GM13976 (cell line): Measurements from ENCODE around the gene ITPK1.

Source experiments
- DNase-seq: peaks from one replicate; pipeline ENCODE4 v3.0.0; 2012; ENCODE audit warnings: low spot score
- in situ Hi-C: fragments of 300-500 bp; cut with MboI; formaldehyde crosslinking; loops from one replicate; pipeline ENCODE4 v1.12.0; 2022; ENCODE audit warnings: low sequenced_read_pairs, mixed read lengths, inconsistent platforms; ENCODE audit not compliant: unreplicated experiment
- TF ChIP-seq, protein P1 (sequence below): IDR thresholded peaks from 2 replicates; pipeline ENCODE4 v1.5.1; 2012; ENCODE audit warnings: borderline replicate concordance, mild to moderate bottlenecking; ENCODE audit not compliant: insufficient read depth; ENCODE audit errors: extremely low read depth, missing control alignments, control extremely low read depth

The ITPK1 gene

DNA sequence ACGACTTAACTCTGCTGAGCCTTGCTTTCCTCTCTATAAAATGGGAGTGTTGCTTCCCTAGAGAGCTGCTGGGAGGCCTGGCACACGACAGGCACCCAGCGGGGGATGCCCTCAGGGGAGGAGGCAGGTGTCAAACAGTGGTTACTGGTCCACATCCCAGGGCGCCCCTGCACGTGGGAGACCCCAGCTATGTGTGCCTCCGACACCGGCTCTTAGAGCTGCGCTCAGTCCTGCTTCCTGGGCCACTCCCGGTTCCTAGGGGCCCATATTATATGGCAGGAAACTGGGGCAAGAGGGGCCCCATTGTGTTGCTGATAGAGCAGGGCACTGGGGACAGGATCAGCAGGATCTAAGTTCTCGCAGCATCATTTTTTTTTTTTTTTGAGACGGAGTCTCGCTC, 145.5 kb downstream of the ITPK1 start:
- TF ChIP-seq, protein P1, sequence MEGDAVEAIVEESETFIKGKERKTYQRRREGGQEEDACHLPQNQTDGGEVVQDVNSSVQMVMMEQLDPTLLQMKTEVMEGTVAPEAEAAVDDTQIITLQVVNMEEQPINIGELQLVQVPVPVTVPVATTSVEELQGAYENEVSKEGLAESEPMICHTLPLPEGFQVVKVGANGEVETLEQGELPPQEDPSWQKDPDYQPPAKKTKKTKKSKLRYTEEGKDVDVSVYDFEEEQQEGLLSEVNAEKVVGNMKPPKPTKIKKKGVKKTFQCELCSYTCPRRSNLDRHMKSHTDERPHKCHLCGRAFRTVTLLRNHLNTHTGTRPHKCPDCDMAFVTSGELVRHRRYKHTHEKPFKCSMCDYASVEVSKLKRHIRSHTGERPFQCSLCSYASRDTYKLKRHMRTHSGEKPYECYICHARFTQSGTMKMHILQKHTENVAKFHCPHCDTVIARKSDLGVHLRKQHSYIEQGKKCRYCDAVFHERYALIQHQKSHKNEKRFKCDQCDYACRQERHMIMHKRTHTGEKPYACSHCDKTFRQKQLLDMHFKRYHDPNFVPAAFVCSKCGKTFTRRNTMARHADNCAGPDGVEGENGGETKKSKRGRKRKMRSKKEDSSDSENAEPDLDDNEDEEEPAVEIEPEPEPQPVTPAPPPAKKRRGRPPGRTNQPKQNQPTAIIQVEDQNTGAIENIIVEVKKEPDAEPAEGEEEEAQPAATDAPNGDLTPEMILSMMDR: no peak
- DNase-seq: no peak
- in situ Hi-C loops: no loop called here

DNA sequence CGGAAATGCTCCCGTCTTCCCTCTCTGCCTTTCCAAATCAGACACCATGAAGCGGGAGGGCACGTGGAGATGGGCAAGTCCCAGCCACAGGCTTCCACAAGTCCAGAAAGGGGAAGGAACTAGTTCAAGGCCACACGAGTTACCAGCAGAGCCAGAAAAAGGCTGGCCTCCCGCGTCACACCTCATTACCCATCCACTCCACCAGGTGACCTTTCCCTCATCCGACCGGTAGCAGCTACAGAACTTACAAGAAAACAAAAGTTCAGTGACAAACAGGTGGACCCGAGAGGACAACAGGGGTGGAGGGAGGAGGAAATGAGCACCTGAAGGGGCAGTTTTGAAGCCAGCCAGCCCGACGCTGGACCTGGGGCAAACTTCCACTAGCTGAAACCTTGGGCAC, 145.9 kb downstream of the ITPK1 start:
- in situ Hi-C loops: no loop called here
- TF ChIP-seq, protein P1: no peak
- no peak for DNase-seq

DNA sequence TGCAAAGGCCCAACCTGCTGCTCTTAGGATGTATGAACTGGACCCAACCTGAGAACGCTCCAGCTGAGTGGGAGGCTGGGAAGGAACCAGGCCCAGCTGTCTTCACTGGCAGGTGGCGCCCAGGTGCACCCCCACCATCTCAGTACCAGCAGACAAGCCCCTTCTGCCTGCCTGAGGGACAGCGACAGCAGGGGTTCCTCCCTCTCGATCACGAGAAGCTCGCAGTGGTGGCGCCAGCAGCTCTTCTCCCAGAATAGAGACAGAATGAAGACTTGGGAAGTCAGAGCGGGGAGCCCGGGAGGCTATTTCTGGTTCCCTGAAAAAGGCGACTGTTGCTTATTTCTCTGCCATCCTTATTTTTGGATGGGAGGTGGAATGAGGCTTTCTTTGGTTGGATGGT, 146.3 kb downstream of the ITPK1 start:
- TF ChIP-seq, protein P1: no peak
- in situ Hi-C loops: no loop called here
- no peak for DNase-seq

DNA sequence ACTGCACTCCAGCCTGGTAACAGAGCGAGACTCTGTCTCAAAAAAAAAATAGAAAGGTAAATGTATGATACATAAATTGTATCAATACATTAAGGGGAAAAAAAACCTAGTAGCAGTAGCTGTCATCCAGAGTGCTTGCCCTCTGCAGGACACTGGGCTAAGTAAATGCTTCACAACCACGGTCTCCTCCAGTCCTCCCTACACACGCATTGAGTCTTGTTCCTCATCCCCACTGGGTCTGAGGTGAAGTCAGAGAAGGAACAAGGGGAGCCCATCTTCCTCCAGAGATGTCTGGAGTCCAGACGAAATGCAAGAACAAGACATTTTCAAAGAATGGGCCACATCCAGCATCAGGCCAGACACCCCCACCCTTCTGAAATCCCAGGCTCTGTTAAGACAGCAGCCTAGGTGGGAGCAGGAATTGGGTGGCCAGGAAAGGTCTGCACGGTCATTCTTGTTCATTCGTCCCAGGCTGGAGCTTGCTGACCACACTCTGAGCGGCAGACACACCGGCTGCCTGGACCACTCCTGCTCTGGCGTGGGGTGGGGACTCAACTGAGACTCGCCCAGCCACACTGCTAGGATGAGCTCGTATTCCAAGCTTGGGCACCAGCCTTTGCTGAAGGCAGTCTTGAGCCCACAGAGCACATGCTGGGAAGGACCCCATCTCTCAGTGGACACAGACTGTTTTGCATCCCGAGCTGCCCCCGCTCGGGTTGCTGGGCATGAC, 147.3 kb downstream of the ITPK1 start:
- DNase-seq: no peak
- in situ Hi-C loops: no loop called here
- TF ChIP-seq, protein P1: no peak

DNA sequence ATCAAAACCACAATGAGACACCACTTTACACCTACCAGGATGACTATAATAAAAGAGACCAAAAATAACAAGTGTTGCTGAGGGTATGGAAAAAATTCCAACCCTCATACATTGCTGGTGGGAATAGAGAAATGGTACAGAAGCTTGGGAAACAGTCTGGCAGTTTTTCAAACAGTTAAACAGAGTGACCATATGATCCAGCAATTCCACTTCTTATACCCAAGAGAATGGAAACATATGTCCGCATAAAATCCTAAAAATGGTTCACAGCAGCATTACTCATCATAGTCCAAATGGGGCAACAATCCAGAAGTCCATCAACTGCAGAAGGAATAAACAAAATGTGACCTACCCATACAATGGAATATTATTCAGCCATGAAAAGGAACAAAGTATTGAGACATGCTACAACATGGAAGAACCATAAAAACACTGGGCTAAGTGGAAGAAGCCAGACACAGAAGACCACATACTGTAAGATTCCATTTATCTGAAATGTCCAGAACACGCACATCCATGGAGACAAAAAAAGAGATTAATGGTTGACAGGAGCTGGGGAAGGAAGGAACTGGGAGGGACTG, 148.3 kb downstream of the ITPK1 start:
- DNase-seq: no peak
- in situ Hi-C loops: no loop called here
- TF ChIP-seq, protein P1: no peak

DNA sequence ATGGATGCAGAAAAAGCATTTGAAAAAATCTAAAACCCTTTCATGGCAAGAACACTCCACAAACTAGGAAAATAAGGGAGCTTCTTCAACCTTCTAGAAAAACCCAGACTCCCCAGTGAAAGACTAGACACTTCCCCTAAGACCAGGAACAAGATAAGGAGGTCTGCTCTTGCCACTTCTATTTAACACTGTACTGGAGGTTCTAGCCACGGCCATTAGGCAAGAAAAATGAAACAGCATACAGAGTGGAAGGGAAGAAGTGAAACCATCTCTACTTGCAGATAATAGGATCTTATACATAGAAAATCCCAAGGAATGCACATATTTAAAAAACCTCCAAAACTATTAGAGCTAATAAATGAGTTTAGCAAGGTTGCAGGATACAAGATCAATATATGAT, 150.4 kb downstream of the ITPK1 start:
- TF ChIP-seq, protein P1: no peak
- DNase-seq: no peak
- in situ Hi-C loops: no loop called here
